H4 (cell line): ENCODE data around the gene ACTL8. TPM values are rescaled to one million over a fixed set of nuclear protein-coding genes. Genes with fewer than 3 reads are reported as not detected.
A peak's percentile ranks its signal among the peaks of the same experiment; 100 is the strongest.

Source experiments
- DNase-seq: peaks from one replicate; pipeline ENCODE4 v3.0.0-alpha.2; 2015; ENCODE audit warnings: low spot score
- total RNA-seq: library from RNA; depleted of rRNA; stranded (reverse); fragments of >200 nt; shearing (Covaris generic); gene quantifications from 2 replicates; pipeline ENCODE4 v1.2.3, GENCODE V29; 2014

The ACTL8 gene
- total RNA-seq, 1 experiment from 2014 or later = 0.06 TPM

- DNase-seq = no peak
Observed at GRCh38 chr1:17805869-17806684, 50.9 kb downstream of the ACTL8 start.

GRCh38 chr1:17808816-17809215, 53.7 kb downstream of the ACTL8 start:
- DNase-seq = no peak

- no peak for DNase-seq
Observed at GRCh38 chr1:17810668-17811067, 55.5 kb downstream of the ACTL8 start.

GRCh38 chr1:17816511-17816910, 61.4 kb downstream of the ACTL8 start:
- DNase-seq = no peak

GRCh38 chr1:17819129-17819802, 64.1 kb downstream of the ACTL8 start:
- no peak for DNase-seq

DNA sequence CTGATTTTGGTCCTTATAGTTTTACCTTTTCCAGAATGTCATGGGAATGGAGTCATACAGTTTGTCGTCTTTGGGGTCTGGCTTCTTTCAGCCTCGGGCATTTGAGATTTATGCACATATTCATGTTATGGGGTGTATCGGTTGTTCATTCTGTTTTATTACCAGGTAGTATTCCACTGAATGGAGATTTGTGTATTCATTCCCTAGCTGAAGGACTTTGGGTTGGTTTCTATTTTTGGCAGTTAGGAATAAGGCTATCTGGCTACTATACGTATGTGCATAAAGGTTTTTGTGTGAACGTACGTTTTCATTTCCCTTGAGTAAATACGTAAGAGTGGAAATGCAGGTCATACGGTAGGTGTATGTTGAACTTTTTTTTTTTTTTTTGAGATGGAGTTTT, 65.1 kb downstream of the ACTL8 start:
- no peak for DNase-seq

DNA sequence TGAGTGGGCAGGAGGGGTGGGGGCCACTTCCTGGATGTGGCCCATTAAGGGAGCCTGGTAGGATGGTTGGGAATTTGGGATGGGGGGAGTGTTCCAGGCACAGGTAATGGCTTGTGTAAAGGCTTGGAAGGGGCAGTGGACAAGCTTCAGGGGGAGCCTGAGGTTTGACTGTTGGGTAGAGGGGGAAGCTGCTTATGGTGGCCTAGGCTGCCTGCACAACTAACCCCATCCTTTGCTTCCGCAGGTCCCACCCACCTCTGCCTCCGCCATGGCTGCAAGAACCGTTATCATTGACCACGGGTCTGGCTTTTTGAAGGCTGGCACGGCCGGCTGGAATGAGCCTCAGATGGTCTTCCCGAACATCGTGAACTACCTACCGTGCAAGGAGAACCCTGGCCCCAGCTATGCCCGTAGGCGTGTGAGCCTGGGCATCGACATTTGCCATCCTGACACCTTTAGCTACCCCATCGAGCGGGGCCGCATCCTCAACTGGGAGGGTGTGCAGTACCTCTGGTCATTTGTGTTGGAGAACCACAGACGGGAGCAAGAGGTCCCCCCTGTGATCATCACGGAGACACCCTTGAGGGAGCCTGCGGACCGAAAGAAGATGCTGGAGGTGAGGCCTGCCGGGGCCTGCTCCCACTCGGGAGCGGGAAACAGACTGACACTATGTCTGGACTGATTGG, 67.8 kb downstream of the ACTL8 start:
- DNase-seq = no peak

DNA sequence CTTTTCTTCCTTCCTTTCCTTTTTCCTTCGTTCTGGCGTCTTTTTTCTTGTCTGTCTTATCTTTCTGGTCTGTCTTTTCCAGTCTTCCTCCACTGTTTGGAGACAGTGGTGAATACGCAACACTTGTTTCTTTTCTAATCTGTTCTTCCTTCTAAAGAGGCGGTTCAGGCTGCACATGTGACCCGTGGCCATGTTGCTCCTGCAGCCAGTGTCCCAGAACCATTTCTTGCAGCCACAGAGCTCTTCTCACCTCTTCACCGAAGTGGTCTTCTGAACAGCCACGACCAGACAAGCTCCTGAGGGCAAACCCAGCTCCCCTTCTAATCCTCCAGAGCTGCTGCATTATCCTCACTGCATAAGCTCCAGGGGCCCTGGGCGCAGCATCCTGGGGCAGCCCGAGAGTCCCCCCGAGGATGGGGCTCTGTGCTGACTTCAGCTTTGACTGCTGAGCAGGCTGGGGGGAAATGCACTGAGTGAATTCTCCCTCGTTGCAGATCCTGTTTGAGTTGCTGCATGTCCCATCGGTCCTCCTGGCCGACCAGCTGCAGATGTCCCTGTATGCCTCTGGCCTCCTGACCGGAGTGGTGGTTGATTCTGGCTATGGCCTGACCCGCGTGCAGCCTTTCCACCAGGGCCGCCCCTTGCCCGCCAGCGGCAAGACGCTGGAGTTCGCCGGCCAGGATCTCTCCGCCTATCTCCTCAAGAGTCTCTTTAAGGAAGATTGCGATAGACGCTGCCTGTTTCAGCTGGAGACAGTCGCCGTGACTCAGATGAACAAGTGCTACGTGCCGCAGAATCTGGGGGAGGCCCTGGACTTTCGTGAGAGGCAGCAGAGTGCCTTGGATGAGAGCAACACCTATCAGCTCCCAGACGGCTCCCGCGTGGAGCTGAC, 70.4 kb downstream of the ACTL8 start:
- DNase-seq = no peak

DNA sequence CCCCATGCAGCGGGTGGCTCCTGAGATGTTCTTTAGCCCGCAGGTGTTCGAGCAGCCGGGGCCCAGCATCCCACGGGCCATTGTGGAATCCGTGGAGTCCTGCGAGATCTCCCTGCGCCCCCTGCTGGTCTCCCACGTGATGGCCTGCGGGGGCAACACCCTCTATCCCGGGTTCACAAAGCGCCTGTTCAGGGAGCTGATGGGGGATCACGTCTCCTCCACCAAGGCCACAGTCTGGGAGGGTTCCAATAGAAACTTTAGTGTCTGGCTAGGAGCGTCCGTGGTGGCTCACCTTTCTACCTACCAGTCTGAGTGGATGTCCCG, 71.0 kb downstream of the ACTL8 start:
- no peak for DNase-seq

GRCh38 chr1:17828991-17829390, 73.9 kb downstream of the ACTL8 start:
- DNase-seq = no peak

GRCh38 chr1:17829579-17829978, 74.4 kb downstream of the ACTL8 start:
- no peak for DNase-seq

DNA sequence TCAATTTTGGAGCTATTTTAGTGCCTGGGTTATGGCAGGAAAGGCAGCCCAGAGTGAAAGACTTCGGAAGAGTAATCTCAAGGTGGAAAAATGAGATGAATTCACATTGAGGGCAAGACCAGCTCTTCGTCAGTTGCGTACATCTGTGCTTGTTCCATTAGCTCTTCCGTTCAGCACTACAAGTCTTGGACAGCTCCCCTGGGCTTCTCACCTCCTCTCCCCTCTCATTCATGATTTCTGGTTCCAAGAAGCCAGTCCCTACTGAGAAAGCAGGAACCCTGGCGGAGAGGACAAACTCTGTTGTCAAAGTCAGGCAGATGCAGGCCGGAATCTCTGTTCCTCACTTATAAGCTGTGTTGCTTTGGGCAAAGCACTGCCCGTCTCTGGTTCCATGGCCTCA, 76.5 kb downstream of the ACTL8 start:
- DNase-seq = peak; percentile 20

GRCh38 chr1:17833661-17834501, 78.7 kb downstream of the ACTL8 start:
- no peak for DNase-seq

GRCh38 chr1:17834561-17835100, 79.5 kb downstream of the ACTL8 start:
- DNase-seq = no peak

DNA sequence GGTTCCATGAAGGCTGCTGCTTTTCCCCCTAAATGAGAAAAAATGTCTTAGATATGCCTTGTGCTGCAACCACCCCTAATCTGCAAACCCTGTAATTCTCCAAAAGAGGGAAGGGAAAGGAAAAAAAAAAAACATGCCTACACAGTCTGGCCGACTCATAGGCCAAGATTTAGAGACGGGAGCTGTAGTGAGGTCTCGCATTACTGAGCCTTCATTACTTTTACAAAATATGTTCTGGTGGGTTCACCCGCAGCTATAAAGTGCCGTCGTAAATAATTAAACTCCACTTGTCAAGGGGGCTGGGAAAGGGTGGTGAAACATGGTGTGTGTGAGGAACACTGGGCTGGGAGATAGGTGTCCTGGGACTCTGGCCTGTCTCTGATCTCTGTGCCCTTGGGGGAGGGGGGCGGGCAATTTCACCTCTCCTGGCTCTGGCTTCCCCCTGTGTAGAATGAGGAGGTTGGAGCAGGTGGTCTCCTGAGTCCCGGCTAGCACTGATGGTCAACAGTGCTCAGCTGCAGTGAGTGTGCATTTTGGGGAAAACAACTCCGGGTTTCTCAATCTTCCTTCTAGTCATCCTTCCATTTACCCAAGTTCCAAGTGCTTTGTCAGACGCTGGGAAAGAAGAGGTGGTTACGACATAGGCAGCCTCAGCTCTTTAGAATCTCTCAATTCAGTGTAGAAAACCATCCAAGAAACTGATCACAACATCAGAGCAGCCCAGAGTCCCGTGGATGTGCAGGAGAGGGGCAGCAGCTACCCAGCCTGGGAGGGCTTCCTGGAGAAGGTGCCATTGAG, 82.3 kb downstream of the ACTL8 start:
- DNase-seq = no peak

- DNase-seq = no peak
Observed at GRCh38 chr1:17839641-17840196, 84.6 kb downstream of the ACTL8 start.

- DNase-seq = no peak
Observed at GRCh38 chr1:17841944-17842343, 86.8 kb downstream of the ACTL8 start.

DNA sequence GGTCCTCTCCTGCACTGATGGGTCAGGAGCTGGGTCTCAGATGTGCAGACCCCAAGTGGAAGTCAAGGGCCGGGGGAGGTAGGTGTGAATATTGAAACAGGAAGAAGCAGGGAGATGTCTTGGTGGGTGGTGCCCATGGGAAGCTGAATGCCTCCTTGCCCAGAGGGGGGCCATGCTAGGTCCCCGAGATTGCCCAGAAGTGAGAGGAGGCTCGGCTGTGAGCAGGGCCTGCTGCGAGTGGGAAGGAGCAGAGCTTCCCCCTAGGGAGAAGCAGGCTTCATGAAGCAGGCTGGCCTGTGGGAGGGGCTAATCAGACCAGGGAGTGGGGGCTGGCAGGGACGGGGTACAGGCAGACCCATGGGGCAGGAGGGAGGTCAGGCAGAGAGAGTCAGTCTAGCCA, 87.6 kb downstream of the ACTL8 start:
- DNase-seq = no peak

GRCh38 chr1:17844185-17844826, 89.2 kb downstream of the ACTL8 start:
- no peak for DNase-seq
